ENCODE results near the gene NOPCHAP1. TPM values are rescaled to one million over a fixed set of nuclear protein-coding genes. Genes with fewer than 3 reads are reported as not detected.

The NOPCHAP1 gene
- total and polyA plus RNA-seq, 2 of the 4 experiments (the other 2 are of a cell fraction), result 5.6 to 9.3 TPM

DNA sequence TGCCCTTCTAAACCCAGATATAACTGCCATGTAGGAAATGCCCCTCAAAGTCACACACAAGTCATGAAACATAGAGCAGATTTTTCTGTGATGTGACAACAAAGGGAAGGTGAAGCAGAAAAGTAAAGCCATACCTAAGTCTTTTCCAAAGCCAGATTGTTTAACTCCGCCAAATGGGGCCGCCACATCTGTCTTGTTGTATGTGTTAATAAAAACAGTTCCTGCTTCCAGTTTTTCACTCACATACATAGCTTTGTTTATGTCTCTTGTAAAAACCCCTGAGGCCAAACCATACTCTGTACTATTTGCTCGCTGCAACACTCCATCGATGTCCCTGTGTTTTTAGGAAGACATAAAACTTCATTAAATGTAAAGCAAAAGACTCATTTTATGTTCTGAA lies 40.3 kb downstream of the NOPCHAP1 start:
- ChIA-PET CTCF (no interaction called here), POLR2A (ENCODE audit: unreplicated experiment) (no interaction called here)
- BruUV-seq (replicated peaks), result no TSS peak
- H2AK5ac ChIP-seq (ENCODE audit: low read depth, low read length), result no peak overlapping the region
- H2AK9ac ChIP-seq (replicated peaks; ENCODE audit: low read depth, low read length, poor library complexity), result no peak overlapping the region
- no peak overlapping the region; the same call in 1 of the 2 replicates for H3K27ac ChIP-seq (ENCODE audit: insufficient read depth, low read length)
- H4K91ac ChIP-seq (ENCODE audit: insufficient read depth, low read depth, low read length), result no peak overlapping the region
- H3K27me3 ChIP-seq (ENCODE audit: control insufficient read depth, insufficient read depth, low read length), result no peaks in the 10 kb centered on the region
- H3K23ac ChIP-seq (ENCODE audit: low read depth, low read length), result no peak overlapping the region
- H3K4me3 ChIP-seq (ENCODE audit: insufficient read depth, low read depth, low read length), result no peak overlapping the region
- no peak overlapping the region for H3K56ac ChIP-seq (ENCODE audit: extremely low read depth, insufficient read depth, low read length)
- no peak overlapping the region for H3K4ac ChIP-seq (ENCODE audit: low read depth, low read length)
- dilution Hi-C loops (cut with HindIII; ENCODE audit: low sequenced_read_pairs, unreplicated experiment) (no loop called here), in situ Hi-C loops (cut with MboI; ENCODE audit: low sequenced_read_pairs) (no loop called here), intact Hi-C loops (cut with micrococcal nuclease) (loop anchor here (5.0 kb wide), 1 partner anchor 824 kb away; no protein-coding TSS in a partner anchor)
- H4K20me1 ChIP-seq (ENCODE audit: insufficient read depth, low read length), result peaks cover 3% of the 10 kb centered on the region; the same call in 1 of the 2 replicates
- H3K4me2 ChIP-seq (ENCODE audit: low read depth, low read length), result no peak overlapping the region
- H2BK5ac ChIP-seq (ENCODE audit: low read depth, low read length, poor library complexity, severe bottlenecking), result no peak overlapping the region
- no peaks in the 10 kb centered on the region for H3K79me1 ChIP-seq (ENCODE audit: low read depth in 1 of 2, low read length in 2 of 2)
- no peaks in the 10 kb centered on the region for H3K9me3 ChIP-seq (ENCODE audit: control insufficient read depth, insufficient read depth, low read length)
- ATAC-seq (ENCODE audit: low read depth) (peak; percentile 38), DNase-seq (no peak)
- H3K14ac ChIP-seq (replicated peaks; ENCODE audit: low read depth, low read length), result no peak overlapping the region
- no peak overlapping the region for H2BK20ac ChIP-seq (ENCODE audit: low read depth, low read length)
- WGBS, 2 experiments (ENCODE audit: extremely low coverage in 2 of 2, insufficient read length in 1 of 2), result no CpG with 5 or more reads among the region's 4 CpGs
- H2AFZ ChIP-seq (replicated peaks; ENCODE audit: low read length, poor library complexity), result no peak overlapping the region
- H3K18ac ChIP-seq (ENCODE audit: low read depth, low read length), result no peak overlapping the region
- no peak overlapping the region for H2BK120ac ChIP-seq (ENCODE audit: low read depth, low read length)
- H3K36me3 ChIP-seq (ENCODE audit: control insufficient read depth, insufficient read depth, low read length), result peaks cover 24% of the 10 kb centered on the region; the same call in 1 of the 2 replicates
- no peak overlapping the region for H3K9ac ChIP-seq (ENCODE audit: low read depth, low read length)
- no peak overlapping the region for H4K5ac ChIP-seq (ENCODE audit: low read depth, low read length)
- TF ChIP-seq CEBPB (IDR thresholded peaks at IDR 0.05; ENCODE audit: low read depth, low read length) (no peak), CHD1 (IDR thresholded peaks at IDR 0.05; ENCODE audit: low read depth, low read length) (no peak), SMC3 (IDR thresholded peaks at IDR 0.05; ENCODE audit: low read depth, low read length) (no peak), NFE2L2 (IDR thresholded peaks at IDR 0.05; ENCODE audit: low read depth, low read length) (no peak)
- H4K8ac ChIP-seq (ENCODE audit: low read depth in 2 of 2, low read length in 2 of 2), result no peak overlapping the region
- peaks cover 6% of the 10 kb centered on the region for H3K4me1 ChIP-seq (ENCODE audit: control insufficient read depth, insufficient read depth, low read length)
- H3K9me1 ChIP-seq (ENCODE audit: insufficient read depth, low read length), result no peaks in the 10 kb centered on the region; the same call in 1 of the 2 replicates
- H2BK15ac ChIP-seq (ENCODE audit: low read depth, low read length), result no peak overlapping the region

Data from IMR-90 (cell line).